Stimulated activated CD8-positive, alpha-beta memory T cell treated with anti-CD3 and anti-CD28 coated beads, Interleukin-2, amount 100 ng/mL, for 48 hours (primary cell): ENCODE results near the gene RBM20.

Experiments used
- DNase-seq, 2 donors: peaks; one replicate each; pipeline ENCODE4 v3.0.0-alpha.2; 2020; ENCODE audit warnings: low read depth in 2 of 2

The RBM20 gene

GRCh38 chr10:110833941-110834628 lies 189.9 kb downstream of the RBM20 start:
- DNase-seq, result no peak

GRCh38 chr10:110834629-110835301 lies 190.6 kb downstream of the RBM20 start:
- no peak for DNase-seq

- no peak for DNase-seq
Measured at GRCh38 chr10:110835841-110836240, 191.7 kb downstream of the RBM20 start.

- no peak for DNase-seq
Measured at GRCh38 chr10:110836706-110837105, 192.6 kb downstream of the RBM20 start.

- DNase-seq, result no peak
Measured at GRCh38 chr10:110837418-110838171, 193.5 kb downstream of the RBM20 start.

- no peak for DNase-seq
Measured at GRCh38 chr10:110840225-110840922, 196.2 kb downstream of the RBM20 start.

GRCh38 chr10:110840923-110841428 lies 196.8 kb downstream of the RBM20 start:
- DNase-seq, result no peak

GRCh38 chr10:110841767-110842267 lies 197.7 kb downstream of the RBM20 start:
- DNase-seq, result no peak

GRCh38 chr10:110842326-110842904 lies 198.3 kb downstream of the RBM20 start:
- DNase-seq, result no peak

GRCh38 chr10:110843031-110843430 lies 198.9 kb downstream of the RBM20 start:
- no peak for DNase-seq

GRCh38 chr10:110843796-110844616 lies 199.9 kb downstream of the RBM20 start:
- DNase-seq, result no peak

- DNase-seq, result no peak
Measured at GRCh38 chr10:110844617-110844881, 200.4 kb downstream of the RBM20 start.

- no peak for DNase-seq
Measured at GRCh38 chr10:110845192-110845755, 201.1 kb downstream of the RBM20 start.

- no peak for DNase-seq
Measured at GRCh38 chr10:110845756-110846620, 201.9 kb downstream of the RBM20 start.

GRCh38 chr10:110847374-110847773 lies 203.2 kb downstream of the RBM20 start:
- no peak for DNase-seq

- no peak for DNase-seq
Measured at GRCh38 chr10:110848106-110848505, 204.0 kb downstream of the RBM20 start.

- DNase-seq, result no peak
Measured at GRCh38 chr10:110850099-110850498, 206.0 kb downstream of the RBM20 start.

GRCh38 chr10:110851020-110851612 lies 207.0 kb downstream of the RBM20 start:
- DNase-seq, result no peak
